ENCODE measurements around the gene PPM1E. TPM values are rescaled to one million over a fixed set of nuclear protein-coding genes. Genes with fewer than 3 reads are reported as not detected.

The PPM1E gene
- total RNA-seq, 1 experiment from 2014 or later, result 7.1 TPM

- H2BK5ac ChIP-seq (ENCODE audit: insufficient read length, low read length), result no peak overlapping the region
- H2BK20ac ChIP-seq (ENCODE audit: low read depth, low read length, poor library complexity, severe bottlenecking), result no peak overlapping the region
- no peaks in the 10 kb centered on the region for H3K27me3 ChIP-seq (ENCODE audit: insufficient read depth, low read length)
- Mint-ChIP-seq H3K27ac (0 out of 7 replicates have a peak overlapping the region, but pooled peaks of 1 of the 3 experiments have one; percentile 38), H3K4me3 (no peak overlapping the region), H3K27me3 (ENCODE audit: low read depth) (no peaks in the 10 kb centered on the region; the same call in 1 of the 2 replicates), H3K36me3 (ENCODE audit: insufficient read depth in 1 of 3, low read depth in 3 of 3) (peaks cover 0 to 1% (median 1%) of the 10 kb centered on the region in 3 experiments; a peak in 4 of 7 replicates), H3K4me1 (peaks cover 18 to 28% of the 10 kb centered on the region in 2 experiments), H3K9me3 (peaks cover 2 to 5% of the 10 kb centered on the region in 2 experiments; a peak in 4 of 5 replicates)
- H3K4ac ChIP-seq (ENCODE audit: low read depth, low read length), result no peak overlapping the region
- no peaks in the 10 kb centered on the region for H4K20me1 ChIP-seq (ENCODE audit: control insufficient read depth, insufficient read depth, insufficient read length)
- H4K8ac ChIP-seq (replicated peaks; ENCODE audit: insufficient read length, low read depth, low read length), result no peak overlapping the region
- no peak for TF ChIP-seq CTCF (conservative IDR thresholded peaks at IDR 0.05)
- no peak for DNase-seq
- H3K4me2 ChIP-seq (ENCODE audit: insufficient read depth, insufficient read length, low read length), result no peak overlapping the region
- H2BK12ac ChIP-seq (ENCODE audit: insufficient read length, low read depth, low read length), result no peak overlapping the region
- no peak overlapping the region for H2AK5ac ChIP-seq (ENCODE audit: insufficient read length, low read length)
- no peak overlapping the region for H3K9ac ChIP-seq (ENCODE audit: extremely low read depth, insufficient read length, low read length)
- no peak overlapping the region for H3K18ac ChIP-seq (ENCODE audit: insufficient read length, low read depth, low read length)
- no peaks in the 10 kb centered on the region for H3K23me2 ChIP-seq (ENCODE audit: insufficient read length, low read depth, low read length, poor library complexity, severe bottlenecking)
- no peak overlapping the region for H4K91ac ChIP-seq (ENCODE audit: insufficient read length, low read depth, low read length)
- no peak overlapping the region for H2AFZ ChIP-seq (ENCODE audit: low read length)
- no peak overlapping the region for H3K56ac ChIP-seq (ENCODE audit: insufficient read length, low read depth, low read length)
- H3K27ac ChIP-seq (ENCODE audit: insufficient read length, low read depth, low read length), result no peak overlapping the region
- no peak overlapping the region for H3T11ph ChIP-seq (ENCODE audit: low read length)
- H3K9me3 ChIP-seq (ENCODE audit: control insufficient read depth, low read depth, low read length), result peaks cover 3% of the 10 kb centered on the region
- no peaks in the 10 kb centered on the region for H3K79me2 ChIP-seq (ENCODE audit: insufficient read depth, low read length)
- no CpG with 5 or more reads among the region's 1 CpG for WGBS (ENCODE audit: extremely low coverage, insufficient read length, low lambda C conversion rate)
- no peak overlapping the region for H3K14ac ChIP-seq (ENCODE audit: insufficient read depth, low read length)
- no peak overlapping the region for H2BK120ac ChIP-seq (ENCODE audit: low read depth, low read length, poor library complexity, severe bottlenecking)
- no peaks in the 10 kb centered on the region for H3K4me1 ChIP-seq (ENCODE audit: insufficient read depth, low read length)
- no peak overlapping the region for H4K5ac ChIP-seq (ENCODE audit: insufficient read length, low read depth, low read length)
- H3K23ac ChIP-seq (ENCODE audit: insufficient read length, low read depth, low read length), result no peak overlapping the region
- H3K79me1 ChIP-seq (ENCODE audit: insufficient read depth, low read depth, low read length, poor library complexity, severe bottlenecking), result no peaks in the 10 kb centered on the region
- H2BK15ac ChIP-seq (ENCODE audit: low read depth, low read length), result no peak overlapping the region
Observed at GRCh38 chr17:58917228-58917627, 161.6 kb downstream of the PPM1E start.

All from H9 (cell line).